Stimulated activated CD8-positive, alpha-beta memory T cell treated with anti-CD3 and anti-CD28 coated beads, Interleukin-12 subunit alpha, Interleukin-12 subunit beta, amount 100 ng/mL, for 4 hours (primary cell): Measurements from ENCODE around the gene EDEM2.
"Not testable (repeated sequence)": the region's sequence is repeated elsewhere in the genome, so short reads cannot be mapped to it uniquely, and the experiment has no call there.

ENCODE experiments used
- DNase-seq: peaks from one replicate; pipeline ENCODE4 v3.0.0-alpha.2; 2020; ENCODE audit warnings: low read depth

EDEM2 gene

DNA sequence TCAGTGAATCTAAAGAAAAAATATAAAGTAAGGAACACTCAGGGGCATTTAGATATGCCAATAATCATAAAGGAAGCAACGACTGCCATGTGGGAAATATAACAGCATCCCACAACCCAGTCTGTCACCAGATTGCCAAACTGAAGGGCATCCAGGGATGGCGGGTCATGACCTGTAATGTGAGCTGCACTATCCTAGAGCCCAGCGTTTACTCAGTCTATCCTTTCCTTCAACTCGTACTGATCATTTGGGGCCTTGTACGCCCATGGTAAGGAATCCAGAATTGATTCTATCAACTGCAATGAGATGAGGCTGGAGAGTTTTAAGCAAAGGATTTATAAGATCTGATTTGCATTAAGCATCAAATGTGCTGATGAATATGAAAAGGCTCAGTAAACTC lies 59.8 kb downstream of the EDEM2 start:
- no peak for DNase-seq

GRCh38 chr20:35085477-35086225 lies 61.5 kb downstream of the EDEM2 start:
- no peak for DNase-seq

DNA sequence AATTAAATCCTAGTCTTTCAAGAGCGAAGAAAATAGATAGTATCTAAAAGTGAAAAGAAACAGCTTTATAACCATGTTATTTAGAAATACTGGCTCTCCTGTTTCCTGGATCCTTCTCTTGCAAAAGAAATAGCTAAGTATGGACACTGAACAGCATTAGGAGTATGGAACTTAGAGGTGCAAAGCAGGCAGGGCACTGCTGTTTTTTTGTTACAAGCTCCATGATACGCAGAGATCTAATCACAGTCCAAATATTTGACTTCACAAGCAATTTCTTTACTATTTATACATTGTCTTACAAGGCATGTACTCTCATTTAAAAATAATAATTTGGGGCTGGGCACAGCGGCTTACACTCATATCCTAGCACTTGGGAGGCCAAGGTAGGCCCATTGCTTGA lies 62.1 kb downstream of the EDEM2 start:
- DNase-seq = no peak

DNA sequence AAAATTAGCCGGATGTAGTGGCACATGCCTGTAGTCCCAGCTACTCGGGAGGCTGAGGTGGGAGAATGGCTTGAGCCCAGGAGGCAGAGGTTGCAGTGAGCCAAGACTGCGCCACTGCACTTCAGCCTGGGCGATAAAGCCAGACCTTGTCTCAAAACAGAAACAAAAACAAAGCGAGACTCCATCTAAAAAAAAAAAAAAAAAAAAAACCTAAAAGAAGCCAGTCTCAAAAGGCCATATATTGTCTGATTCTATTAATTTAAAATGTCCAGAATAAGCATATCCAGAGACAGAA lies 66.8 kb downstream of the EDEM2 start:
- not testable (repeated sequence) for DNase-seq

DNA sequence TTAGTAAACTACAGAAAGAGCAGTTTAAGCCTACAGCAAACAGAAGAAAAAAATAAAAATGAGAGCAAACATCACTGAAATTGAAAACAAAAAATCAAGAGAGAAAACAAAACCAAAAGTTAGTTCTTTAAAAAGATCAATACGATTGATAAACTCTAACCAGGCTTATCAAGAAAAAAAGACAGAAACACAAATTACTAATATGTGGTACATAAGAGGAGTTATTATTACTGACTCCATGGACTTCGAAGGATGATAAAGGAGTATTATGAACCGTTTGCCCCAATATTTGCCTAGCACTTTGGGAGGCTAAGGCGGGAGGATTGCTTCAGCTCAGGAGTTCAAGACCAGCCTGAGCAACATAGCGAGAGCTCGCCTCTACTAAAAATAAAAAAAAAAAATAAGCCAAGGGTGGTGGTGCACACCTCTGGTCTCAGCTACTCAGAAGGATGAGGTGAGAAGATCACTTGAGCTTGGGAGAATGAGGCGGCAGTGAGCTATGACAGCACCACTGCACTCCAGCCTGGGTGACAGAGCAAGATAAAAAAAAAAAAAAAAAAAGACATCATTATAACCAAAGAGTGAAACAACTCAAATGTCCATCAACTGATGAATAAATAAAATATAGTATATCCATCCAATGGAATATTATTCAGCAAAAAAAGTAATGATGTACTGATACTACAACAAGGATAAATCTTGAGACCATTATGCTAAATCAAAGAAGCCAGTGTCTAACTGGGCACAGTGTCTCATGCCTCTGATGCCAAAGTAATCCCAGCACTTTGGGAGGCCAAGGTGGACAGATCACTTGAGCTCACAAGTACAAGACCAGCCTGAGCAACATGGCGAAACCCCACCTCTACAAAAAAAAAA lies 67.4 kb downstream of the EDEM2 start:
- no peak for DNase-seq

DNA sequence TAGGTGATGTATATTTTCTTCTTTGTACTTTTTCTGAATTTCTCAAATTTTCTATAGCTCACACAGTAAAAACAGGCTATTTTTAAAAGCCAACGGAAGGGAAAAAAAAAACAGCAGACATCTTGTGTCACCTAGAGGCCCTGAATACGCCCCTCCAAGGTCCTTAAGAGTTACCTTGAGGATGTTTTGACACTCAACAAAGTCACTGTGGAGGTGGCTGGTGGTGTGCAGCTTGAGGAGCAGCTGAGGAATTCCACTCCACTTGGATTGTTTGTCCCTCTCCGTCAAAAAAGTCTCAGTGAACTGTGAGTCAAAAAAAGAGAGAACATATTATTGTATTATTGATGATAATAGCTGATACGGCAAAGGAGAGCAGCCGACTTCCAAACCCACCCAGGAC lies 69.3 kb downstream of the EDEM2 start:
- DNase-seq = no peak

DNA sequence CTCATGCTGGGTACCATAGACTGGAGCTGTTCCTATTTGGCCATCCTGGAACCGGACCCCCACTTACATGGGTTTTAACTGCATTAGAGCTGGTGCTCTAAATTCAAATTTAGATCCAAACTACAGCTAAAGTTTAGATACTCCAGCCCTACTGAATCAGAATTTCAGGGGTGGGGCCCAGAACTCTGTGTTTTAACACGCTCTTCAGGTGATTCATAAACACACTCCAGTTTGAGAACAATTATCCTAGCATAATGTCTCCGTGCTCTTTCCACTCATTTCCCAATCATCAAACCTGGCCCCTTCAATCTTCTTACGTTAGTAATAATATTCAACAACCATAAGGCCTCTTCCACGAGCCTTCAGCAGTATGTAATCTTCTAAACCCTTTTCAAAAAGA lies 69.8 kb downstream of the EDEM2 start:
- DNase-seq = no peak

DNA sequence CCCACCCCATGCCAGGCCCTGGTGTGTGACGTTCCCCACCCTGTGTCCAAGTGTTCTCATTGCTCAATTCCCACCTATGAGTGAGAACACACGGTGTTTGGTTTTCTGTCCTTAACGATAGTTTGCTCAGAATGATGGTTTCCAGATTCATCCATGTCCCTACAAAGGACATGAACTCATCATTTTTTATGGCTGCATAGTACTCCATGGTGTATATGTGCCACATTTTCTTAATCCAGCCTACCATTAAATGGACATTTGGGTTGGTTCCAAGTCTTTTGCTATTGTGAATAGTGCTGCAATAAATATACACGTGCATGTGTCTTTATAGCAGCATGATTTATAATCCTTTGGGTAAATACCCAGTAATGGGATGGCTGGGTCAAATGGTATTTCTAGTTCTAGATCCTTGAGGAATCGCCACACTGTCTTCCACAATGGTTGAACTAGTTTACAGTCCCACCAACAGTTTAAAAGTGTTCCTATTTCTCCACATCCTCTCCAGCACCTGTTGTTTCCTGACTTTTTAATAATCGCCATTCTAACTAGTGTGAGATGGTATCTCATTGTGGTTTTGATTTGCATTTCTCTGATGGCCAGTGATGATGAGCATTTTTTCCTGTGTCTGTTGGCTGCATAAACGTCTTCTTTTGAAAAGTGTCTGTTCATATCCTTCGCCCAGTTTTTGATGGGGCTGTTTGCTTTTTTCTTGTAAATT lies 75.5 kb downstream of the EDEM2 start:
- not testable (repeated sequence) for DNase-seq

DNA sequence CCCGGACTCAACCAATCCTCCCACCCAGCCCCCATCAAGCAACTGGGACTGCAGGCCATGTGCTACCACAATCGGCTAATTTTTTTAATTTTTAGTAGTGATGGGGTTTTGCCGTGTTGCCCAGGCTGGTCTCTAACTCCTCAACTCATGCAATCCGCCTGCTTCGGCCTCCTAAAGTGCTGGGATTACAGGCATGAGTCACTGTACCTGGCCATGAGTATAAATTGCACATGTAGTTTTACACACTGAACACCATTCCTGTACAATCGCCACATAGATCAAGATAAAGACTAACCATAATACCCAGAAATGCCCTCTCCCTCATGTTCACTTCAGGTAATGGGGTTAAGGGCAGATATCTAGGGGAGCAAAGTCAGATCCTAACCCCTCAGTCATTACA lies 80.9 kb downstream of the EDEM2 start:
- DNase-seq = no peak
